ENCODE data around the gene PDE6G. TPM values are rescaled to one million over a fixed set of nuclear protein-coding genes. Genes with fewer than 3 reads are reported as not detected.

The PDE6G gene
- total RNA-seq, 1 donor from 2014 or later: not detected

DNA sequence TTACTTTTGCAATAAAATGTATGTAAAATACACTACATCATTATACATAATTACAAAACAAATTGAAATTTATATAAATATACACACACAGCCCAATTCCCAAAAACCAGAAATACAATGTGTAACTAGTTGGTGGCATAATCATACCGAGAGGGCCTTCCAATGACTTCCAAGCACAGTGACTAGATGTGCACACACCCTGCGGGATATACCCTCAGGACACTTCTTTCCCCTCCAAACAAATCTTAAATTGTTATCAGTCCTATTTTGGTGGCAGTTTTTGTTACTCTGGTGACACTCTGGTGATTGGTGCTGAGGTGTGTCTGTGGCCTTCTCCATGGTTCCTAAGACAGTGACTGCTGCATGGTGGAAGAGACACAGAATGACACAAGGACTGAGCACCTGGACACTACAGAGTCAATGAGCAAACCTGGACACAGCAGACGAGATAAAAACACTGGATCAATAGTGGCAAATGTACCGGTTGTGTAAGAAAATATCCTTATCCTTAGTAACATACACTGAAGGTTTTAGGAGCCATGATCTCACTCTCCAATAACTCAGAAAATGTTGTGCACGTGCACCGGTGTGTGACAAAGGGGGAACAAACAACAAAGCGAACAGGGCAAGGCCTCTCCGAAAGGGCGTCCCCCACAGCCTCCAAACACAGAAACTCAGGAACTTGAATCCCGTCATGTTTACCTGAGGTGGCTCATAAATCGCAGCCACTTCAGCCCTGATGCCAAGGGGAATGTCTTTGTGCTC, 52.3 kb downstream of the PDE6G start:
- no peak for DNase-seq
- intact Hi-C loops (cut with micrococcal nuclease): no loop called here
- no peak for ATAC-seq

DNA sequence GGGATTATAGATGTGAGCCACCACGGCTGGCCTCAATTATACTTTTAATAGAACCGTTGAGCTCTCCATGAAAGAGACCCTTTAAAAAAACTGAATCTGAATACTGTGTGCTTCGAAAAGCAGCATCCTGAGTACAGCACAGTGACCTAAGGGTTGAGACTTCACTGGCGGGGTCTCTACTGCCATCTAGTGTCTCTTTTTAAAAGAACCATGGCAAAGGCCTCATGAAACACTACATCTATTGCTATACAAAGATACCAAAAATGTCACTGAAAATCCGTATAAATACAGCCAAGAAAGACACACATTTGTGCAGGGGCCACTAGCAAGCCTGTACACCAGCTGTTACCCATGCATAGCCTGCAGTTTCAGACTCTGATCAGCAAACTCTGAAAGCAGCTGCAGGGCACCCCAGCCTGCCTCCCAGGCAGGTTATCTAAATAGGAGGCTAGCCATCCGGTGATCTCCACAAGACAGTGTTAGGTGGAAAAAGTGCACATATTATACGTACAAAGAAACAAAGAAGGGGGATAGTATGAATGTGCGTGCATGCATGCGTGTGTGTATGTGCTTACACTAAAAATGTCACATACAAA, 54.7 kb downstream of the PDE6G start:
- no peak for DNase-seq
- peak; percentile 82 for ATAC-seq
- intact Hi-C loops (cut with micrococcal nuclease): no loop called here

Small RNA genes within 50 kb of the gene (microRNA-seq; reads per million reads assigned to microRNA genes)
- gene MIR6786 (ENCODE audit: borderline number of aligned reads): not detected

Other genes with a start within 250 kb of the PDE6G start
- gene ACTG1, start 143.7 kb downstream of the PDE6G start, total RNA-seq: 357 TPM
- gene FSCN2, start 128.2 kb downstream of the PDE6G start, total RNA-seq: 0.50 TPM
- gene FAAP100, start 104.2 kb downstream of the PDE6G start, total RNA-seq: 15.4 TPM
- gene NPLOC4, start 19.4 kb downstream of the PDE6G start, total RNA-seq: 86.4 TPM
- gene TSPAN10, start 19.3 kb downstream of the PDE6G start, total RNA-seq: not detected
- 12.4 TPM for gene OXLD1, start 10.1 kb upstream of the PDE6G start, total RNA-seq
- 6.2 TPM for gene CCDC137, start 10.2 kb upstream of the PDE6G start, total RNA-seq
- 12.0 TPM for gene ARL16, start 27.3 kb upstream of the PDE6G start, total RNA-seq
- 42.1 TPM for gene HGS, start 27.5 kb upstream of the PDE6G start, total RNA-seq
- gene MRPL12, start 46.8 kb upstream of the PDE6G start, total RNA-seq: 184 TPM
- 8.6 TPM for gene SLC25A10, start 55.7 kb upstream of the PDE6G start, total RNA-seq
- gene GCGR, start 147.6 kb upstream of the PDE6G start, total RNA-seq: not detected
- 103 TPM for gene MCRIP1, start 176.7 kb upstream of the PDE6G start, total RNA-seq
- gene PPP1R27, start 178.5 kb upstream of the PDE6G start, total RNA-seq: 0.67 TPM
- gene P4HB, start 204.0 kb upstream of the PDE6G start, total RNA-seq: 362 TPM
- 114 TPM for gene ARHGDIA, start 214.8 kb upstream of the PDE6G start, total RNA-seq
- 32.0 TPM for gene ALYREF, start 235.0 kb upstream of the PDE6G start, total RNA-seq
- 173 TPM for gene ANAPC11, start 235.2 kb upstream of the PDE6G start, total RNA-seq
- gene NPB, start 245.7 kb upstream of the PDE6G start, total RNA-seq: 0.69 TPM

All from left ventricle myocardium superior (tissue), 1 donor.